Osteocyte (in vitro differentiated cells): Measurements from ENCODE around the gene EFNB2. TPM values are rescaled to one million over a fixed set of nuclear protein-coding genes. Genes with fewer than 3 reads are reported as not detected.

Source experiments
- DNase-seq: peaks from one replicate; pipeline ENCODE4 v3.0.0; 2021; ENCODE audit warnings: mixed read lengths; ENCODE audit not compliant: unreplicated experiment; ENCODE audit errors: extremely low spot score
- H3K27ac Mint-ChIP-seq: one replicate; pipeline ENCODE4 v1.8.0; 2021; ENCODE audit warnings: mild to moderate bottlenecking, mixed read lengths; ENCODE audit not compliant: unreplicated experiment
- H3K27me3 Mint-ChIP-seq: one replicate; pipeline ENCODE4 v1.8.0; 2021; ENCODE audit warnings: mixed read lengths; ENCODE audit not compliant: unreplicated experiment
- H3K36me3 Mint-ChIP-seq: one replicate; pipeline ENCODE4 v1.8.0; 2021; ENCODE audit warnings: mixed read lengths; ENCODE audit not compliant: unreplicated experiment
- H3K4me1 Mint-ChIP-seq: one replicate; pipeline ENCODE4 v1.8.0; 2021; ENCODE audit warnings: mixed read lengths; ENCODE audit not compliant: unreplicated experiment
- H3K4me3 Mint-ChIP-seq: one replicate; pipeline ENCODE4 v1.8.0; 2021; ENCODE audit warnings: mild to moderate bottlenecking, moderate library complexity, mixed read lengths; ENCODE audit not compliant: unreplicated experiment
- H3K9me3 Mint-ChIP-seq: one replicate; pipeline ENCODE4 v1.8.0; 2021; ENCODE audit warnings: mixed read lengths; ENCODE audit not compliant: unreplicated experiment
- total RNA-seq: library from RNA; stranded (reverse); gene quantifications from 2 replicates; pipeline ENCODE4 v1.2.1, GENCODE V29; 2021
- TF ChIP-seq, protein P1 (sequence below): fragments of 200-600 bp; sonication (generic); IDR thresholded peaks from 2 replicates; pipeline ENCODE4 v1.5.0; 2021; ENCODE audit warnings: antibody characterized with exemption, mild to moderate bottlenecking, moderate library complexity

Gene EFNB2
- total RNA-seq, 1 donor from 2014 or later, result 50.0 TPM

DNA sequence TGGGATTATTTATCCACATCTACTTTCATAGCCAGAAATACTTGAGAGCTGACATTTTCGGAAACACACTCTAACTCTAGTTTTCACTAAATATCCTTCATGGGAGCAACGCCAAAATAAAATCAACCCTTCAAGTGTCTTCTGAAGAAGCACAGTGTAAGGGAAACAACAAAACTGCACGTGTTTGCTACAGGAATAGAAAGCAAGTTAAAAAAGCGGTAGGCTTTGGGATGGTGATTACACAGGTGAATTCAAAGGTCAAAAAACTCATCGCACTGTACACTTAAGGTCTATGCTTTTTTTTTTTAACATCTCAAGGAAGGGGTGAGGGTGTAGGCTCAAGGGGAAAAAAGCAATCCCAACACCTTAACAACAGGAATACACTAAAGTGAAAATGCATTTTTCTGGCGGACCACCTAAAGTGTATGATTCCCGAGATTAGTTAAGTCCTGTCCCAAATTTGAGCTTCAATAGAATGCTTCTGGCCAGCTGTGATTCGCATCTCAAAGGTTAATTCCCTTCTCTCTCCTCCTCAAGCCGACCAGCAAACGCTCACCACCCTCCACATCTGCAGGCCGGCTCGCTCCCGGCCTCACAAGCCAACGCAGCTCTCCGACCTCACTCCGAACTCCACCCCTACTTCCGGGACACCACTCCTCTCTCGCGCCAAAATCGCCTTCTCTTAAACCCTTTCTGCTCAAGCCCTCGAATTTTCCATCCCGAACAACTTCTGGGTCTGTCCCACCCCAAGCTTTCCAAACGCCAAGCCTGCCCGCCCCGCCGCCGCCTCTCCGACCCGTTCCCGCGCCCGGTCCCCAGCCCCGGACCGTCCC is 31.4 kb upstream of the EFNB2 start:
- H3K36me3 Mint-ChIP-seq, result no peaks in the 10 kb centered on the region

DNA sequence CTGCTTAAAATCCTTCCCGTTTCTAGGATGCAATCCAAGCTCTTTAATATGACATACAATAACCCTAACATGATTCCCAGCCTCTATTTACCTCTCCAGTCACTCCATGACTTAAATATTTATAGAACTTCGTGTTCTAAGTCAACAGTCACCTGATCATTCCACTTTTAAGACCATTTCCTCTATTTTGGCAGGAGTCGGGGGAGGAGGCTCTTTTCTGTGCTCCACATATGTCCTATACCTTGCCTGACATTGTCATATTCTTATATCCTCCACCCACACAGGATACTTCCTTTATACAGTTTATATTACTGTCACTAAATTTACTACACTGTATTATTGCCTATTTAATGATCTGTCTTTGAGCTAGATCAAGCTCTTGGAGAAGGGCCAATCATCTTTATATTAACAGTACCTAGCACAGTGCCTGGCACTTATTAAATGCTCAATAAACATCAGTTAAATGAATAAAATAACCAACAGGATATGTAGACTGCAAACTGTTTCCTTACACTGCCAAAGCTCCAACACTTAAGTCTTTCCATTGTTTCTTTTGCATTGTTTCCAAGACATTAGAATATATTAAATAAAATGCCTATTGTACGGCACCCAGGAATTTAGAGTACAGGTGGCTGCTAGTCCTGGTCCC is 29.8 kb upstream of the EFNB2 start:
- Mint-ChIP-seq H3K27ac (no peak overlapping the region), H3K9me3 (no peaks in the 10 kb centered on the region), H3K4me1 (peaks cover 52% of the 10 kb centered on the region), H3K36me3 (no peaks in the 10 kb centered on the region), H3K4me3 (peak overlapping the region; percentile 91), H3K27me3 (no peaks in the 10 kb centered on the region)
- no peak for DNase-seq
- TF ChIP-seq, protein P1, sequence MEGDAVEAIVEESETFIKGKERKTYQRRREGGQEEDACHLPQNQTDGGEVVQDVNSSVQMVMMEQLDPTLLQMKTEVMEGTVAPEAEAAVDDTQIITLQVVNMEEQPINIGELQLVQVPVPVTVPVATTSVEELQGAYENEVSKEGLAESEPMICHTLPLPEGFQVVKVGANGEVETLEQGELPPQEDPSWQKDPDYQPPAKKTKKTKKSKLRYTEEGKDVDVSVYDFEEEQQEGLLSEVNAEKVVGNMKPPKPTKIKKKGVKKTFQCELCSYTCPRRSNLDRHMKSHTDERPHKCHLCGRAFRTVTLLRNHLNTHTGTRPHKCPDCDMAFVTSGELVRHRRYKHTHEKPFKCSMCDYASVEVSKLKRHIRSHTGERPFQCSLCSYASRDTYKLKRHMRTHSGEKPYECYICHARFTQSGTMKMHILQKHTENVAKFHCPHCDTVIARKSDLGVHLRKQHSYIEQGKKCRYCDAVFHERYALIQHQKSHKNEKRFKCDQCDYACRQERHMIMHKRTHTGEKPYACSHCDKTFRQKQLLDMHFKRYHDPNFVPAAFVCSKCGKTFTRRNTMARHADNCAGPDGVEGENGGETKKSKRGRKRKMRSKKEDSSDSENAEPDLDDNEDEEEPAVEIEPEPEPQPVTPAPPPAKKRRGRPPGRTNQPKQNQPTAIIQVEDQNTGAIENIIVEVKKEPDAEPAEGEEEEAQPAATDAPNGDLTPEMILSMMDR, result no peak

More for the DNA sequence above, 31.4 kb upstream of the EFNB2 start:
- TF ChIP-seq, protein P1, result no peak
- Mint-ChIP-seq H3K27me3 (no peaks in the 10 kb centered on the region), H3K4me3 (peak overlapping the region; percentile 91), H3K9me3 (no peaks in the 10 kb centered on the region), H3K27ac (peak overlapping the region; percentile 93), H3K4me1 (peaks cover 51% of the 10 kb centered on the region)
- DNase-seq, result no peak

DNA sequence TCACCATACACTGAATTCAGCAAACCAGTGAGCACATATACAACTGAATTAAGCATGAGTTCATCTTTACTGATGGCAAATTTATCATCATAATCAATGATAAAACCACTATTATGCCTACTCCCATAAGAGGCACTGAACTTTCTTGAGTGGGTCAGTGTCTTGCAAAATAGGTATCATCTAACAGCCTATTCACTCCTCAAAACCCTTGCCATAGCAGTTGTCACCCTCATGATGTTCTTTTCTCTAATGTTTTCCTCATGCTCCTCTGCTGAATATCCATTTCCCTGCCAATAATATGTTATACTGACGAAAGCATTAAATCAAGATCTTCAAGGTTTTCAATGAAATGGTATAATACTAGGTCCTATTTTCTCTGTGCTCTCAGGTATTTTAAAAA is 26.8 kb upstream of the EFNB2 start:
- Mint-ChIP-seq H3K27ac (no peak overlapping the region), H3K4me1 (peaks cover 45% of the 10 kb centered on the region), H3K9me3 (no peaks in the 10 kb centered on the region), H3K27me3 (no peaks in the 10 kb centered on the region), H3K4me3 (no peak overlapping the region), H3K36me3 (peaks cover 20% of the 10 kb centered on the region)
- TF ChIP-seq, protein P1, result no peak
- DNase-seq, result no peak

DNA sequence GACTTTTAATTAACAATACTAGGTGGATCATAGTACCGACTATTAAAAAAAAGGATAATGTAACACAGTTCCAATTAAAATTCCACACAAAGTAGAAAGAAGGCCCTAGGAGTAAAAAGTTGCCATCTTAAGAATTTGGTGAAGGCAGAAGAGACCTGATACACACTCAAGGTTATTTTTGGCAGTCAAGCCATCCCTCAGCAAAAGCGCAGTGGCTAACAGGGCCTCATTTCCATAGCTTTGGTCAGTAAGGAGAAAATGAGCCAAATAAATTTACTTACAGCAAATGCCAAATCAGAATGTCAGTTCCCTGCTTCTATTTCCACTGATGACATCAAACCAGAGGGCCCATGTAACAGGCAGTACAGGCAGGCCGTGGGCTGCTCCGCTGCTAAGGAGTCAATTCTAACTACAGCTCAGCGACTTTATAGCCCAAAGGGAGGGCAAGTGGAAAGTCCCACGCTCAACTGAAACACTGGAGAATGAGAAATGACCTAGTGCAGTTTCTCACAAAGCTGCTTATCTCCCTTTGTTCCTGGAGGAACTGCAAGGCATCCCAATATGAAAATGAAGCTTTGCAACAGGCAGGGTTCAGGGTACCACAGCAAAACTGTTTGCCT is 26.2 kb upstream of the EFNB2 start:
- Mint-ChIP-seq H3K27me3 (no peaks in the 10 kb centered on the region), H3K4me3 (no peak overlapping the region), H3K36me3 (peaks cover 22% of the 10 kb centered on the region), H3K4me1 (peaks cover 44% of the 10 kb centered on the region), H3K9me3 (no peaks in the 10 kb centered on the region), H3K27ac (no peak overlapping the region)
- TF ChIP-seq, protein P1, result no peak
- no peak for DNase-seq

DNA sequence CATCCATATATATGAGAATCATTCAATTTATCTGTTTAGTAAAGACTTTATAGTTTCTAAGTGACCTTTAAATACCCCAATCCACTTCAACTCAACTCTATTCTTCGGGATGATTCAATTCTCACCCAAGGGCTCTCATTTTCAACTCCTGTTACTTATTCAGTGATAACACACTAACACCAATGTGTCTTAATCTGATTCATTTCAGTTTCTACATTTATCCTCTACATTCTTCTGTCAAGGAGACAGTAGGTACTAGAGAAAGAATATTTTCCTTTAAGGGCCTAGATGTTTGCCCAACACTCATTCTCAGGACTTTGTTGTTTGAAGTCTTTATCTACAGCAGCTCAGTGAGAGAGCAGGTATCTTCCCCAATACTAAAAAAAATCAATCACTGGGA is 25.4 kb upstream of the EFNB2 start:
- no peak overlapping the region for H3K4me3 Mint-ChIP-seq
- no peak for DNase-seq
- no peak overlapping the region for H3K27ac Mint-ChIP-seq
- TF ChIP-seq, protein P1, result no peak
- peaks cover 29% of the 10 kb centered on the region for H3K36me3 Mint-ChIP-seq
- no peaks in the 10 kb centered on the region for H3K9me3 Mint-ChIP-seq
- H3K27me3 Mint-ChIP-seq, result no peaks in the 10 kb centered on the region
- H3K4me1 Mint-ChIP-seq, result peaks cover 41% of the 10 kb centered on the region
